Measurements from ENCODE around the gene RAB15.

RAB15 gene

DNA sequence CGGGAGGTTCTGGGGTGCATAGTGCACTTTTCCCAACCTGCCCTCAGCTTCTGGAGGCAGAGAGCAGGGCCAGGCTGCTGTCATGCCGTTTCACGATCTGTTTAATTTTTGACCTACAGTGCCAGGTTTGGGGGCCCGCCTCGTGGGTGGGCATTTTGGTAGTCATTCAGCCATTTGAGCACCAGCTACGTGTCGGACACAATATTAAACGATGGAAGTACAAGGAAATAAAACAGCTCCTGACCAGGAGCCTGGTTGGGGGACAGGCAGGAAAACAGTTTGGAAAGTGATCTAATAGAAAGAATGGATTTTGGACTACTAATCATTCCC lies 15.3 kb upstream of the RAB15 start:
- DNase-seq, result no peak

GRCh38 chr14:64986648-64987437 lies 14.7 kb upstream of the RAB15 start, which contains the start of gene FNTB:
TSS of gene FNTB (plus strand) at chr14:64986895. CDS start at chr14:64986954, 59 bp downstream.
- DNase-seq, result peak; percentile 97

- DNase-seq, result peak; percentile 43
Measured at GRCh38 chr14:64983439-64984310, 11.5 kb upstream of the RAB15 start.

DNA sequence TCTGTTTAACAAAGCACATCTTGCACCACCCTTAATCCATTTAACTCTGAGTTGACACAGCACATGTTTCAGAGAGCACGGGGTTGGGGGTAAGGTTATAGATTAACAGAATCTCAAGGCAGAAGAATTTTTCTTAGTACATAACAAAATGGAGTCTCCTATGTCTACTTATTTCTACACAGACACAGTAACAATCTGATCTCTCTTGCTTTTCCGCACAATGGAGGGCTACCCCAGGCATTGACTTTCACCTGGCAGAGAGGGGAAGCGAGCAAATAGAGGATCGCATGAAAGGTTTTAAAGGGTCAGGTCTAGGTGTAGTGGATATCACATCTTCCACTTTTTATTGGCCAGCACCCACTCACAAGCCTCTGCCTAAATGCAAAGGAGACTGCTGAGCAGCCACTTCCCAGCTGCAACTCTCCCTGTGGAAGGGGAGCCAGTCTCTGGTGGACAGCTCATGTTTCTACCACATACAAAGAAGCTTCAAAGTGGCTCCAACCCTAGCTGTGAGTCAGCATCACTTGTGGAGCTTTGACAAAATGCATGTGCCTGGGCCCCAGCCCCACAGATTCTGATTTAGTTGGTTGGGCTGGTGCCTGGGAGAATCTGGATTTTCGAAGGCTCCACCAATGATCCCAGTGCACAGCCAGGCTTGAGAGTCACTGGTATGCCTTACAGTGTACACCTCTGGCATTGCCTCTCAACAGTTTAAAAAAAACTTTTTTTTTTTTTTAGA lies 7.4 kb upstream of the RAB15 start:
- no peak for DNase-seq

DNA sequence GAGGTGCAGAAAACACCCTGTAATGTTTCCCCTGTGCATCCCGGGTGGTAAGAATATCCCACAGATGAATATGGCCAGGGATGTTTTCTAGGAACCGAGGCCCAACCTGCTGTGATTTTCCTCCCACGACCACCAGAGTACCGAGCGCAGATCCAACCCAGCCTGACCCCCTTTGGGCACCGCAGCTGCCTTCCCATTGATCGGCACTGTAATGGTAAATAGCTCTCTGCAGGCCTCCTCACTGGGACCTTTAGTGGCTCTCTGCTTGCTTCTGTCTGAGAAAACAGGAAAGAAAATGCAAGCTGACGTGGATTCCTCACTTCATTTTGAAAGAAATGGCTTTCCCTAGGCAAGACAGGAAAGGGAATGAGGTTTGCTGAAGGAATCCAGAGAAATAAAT lies 2.4 kb upstream of the RAB15 start:
- no peak for DNase-seq

DNA sequence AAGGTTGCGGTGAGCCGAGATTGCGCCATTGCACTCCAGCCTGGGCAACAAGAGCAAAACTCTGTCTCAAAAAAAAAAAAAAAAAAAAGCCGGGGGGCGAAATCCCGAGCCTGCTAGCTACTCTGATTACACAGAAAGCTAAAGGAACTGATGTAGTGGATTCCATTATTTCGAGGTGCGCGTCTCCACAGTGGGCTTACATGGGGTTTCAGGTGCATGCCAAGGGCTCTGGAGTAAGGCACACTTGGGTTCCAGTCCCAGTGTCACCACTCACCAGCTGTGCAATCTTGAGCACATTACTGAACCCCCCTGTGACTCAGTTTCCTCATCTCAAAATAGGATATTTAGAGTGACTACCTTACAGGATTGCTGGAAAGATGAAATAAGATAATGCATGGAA lies 1.7 kb upstream of the RAB15 start:
- no peak for DNase-seq

DNA sequence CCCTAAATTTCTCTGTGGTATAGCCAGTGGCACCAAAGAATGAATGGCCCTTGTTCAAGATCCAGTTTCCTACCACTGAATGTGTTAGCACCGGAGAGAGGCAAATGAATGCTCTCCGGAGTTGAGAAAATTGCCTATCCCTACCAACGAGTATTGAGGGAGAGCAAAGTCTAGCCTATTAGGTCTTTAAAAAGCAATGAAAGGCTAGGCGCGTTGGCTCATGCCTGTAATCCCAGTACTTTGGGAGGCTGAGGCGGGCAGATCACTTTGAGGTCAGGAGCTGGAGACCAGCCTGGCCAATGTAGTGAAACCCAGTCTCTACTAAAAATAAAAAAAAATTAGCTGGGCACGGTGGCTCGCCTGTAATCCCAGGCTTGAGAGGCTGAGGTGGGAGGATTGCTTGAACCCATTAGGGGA lies 898 bp upstream of the RAB15 start:
- DNase-seq, result no peak

DNA sequence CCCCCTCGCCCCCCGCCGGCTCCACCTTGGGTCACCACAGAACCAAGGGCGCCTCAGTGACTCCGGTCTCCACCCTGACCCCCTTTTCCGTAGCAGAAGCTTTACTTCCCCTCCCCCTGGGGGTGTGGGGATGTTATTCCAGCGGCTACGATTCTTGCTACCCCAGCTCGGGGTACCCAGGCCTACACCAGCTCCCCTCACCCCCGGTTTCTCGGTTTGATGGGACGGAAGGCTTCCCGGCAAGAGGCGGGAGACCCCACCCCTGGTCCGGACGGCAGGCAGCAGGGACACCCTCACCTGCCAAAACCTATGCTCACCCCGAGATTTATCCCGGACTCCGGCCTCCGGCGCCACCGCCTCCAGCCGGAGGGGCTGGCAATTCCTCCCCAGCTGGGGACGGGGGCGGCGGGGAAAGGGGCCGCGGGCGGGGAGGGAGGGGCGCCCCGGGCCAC lies 619 bp downstream of the RAB15 start:
- DNase-seq, result no peak

GRCh38 chr14:64970776-64971477 lies 1.2 kb downstream of the RAB15 start:
- no peak for DNase-seq

GRCh38 chr14:64970041-64970440 lies 2.1 kb downstream of the RAB15 start:
- DNase-seq, result no peak

DNA sequence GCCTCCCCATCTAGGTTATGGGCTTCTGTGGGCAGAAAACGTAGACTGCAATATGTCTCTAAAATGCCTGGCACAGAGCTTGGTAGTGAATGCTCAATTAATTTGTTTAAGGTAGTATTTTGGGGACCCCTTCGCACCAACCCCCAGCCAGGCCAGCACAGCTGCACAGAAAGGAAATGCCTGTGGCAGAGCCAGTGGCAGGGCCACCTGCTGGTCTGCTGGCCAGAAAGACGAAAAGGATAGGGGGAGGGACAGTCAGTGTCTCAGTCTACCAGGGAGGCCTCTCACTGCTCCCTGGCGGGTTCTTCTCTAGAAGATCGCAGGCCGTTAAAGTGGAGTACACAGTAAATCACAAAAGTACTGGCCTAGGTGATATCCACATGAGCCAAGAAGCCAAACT lies 3.5 kb downstream of the RAB15 start:
- no peak for DNase-seq

- no peak for DNase-seq
Measured at GRCh38 chr14:64968167-64968566, 4.0 kb downstream of the RAB15 start.

- no peak for DNase-seq
Measured at GRCh38 chr14:64966976-64967375, 5.2 kb downstream of the RAB15 start.

DNA sequence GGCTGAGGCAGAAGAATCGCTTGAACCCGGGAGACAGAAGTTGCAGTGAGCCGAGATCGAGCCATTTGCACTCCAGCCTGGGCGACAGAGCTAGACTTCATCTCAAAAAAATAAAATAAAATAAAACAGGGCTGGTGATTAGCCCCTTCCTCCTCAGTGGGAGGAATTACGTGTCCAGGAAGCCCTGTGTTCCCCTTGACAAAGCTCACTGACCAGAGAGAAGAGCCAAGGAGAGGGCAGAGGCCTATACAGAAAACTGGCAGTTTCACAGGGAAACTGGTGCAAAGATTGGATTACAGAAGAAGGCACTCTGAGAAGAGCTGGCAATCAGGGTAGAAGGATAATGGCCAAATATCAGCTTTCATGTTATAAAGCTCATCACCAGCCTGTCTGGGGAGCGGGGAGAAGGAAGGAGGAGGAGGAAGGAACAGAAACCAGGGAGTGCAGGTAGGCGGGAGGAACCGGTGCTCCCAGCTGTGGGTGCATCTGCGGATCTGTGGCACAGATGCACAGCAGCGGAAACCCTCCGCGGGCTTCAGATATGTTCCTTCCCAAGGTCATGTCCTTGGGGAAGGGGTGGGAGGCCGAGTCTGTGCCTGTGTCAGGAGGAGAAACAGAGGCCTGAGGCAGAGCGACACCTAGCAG lies 6.7 kb downstream of the RAB15 start:
- no peak for DNase-seq

GRCh38 chr14:64963611-64964010 lies 8.5 kb downstream of the RAB15 start:
- DNase-seq, result no peak

DNA sequence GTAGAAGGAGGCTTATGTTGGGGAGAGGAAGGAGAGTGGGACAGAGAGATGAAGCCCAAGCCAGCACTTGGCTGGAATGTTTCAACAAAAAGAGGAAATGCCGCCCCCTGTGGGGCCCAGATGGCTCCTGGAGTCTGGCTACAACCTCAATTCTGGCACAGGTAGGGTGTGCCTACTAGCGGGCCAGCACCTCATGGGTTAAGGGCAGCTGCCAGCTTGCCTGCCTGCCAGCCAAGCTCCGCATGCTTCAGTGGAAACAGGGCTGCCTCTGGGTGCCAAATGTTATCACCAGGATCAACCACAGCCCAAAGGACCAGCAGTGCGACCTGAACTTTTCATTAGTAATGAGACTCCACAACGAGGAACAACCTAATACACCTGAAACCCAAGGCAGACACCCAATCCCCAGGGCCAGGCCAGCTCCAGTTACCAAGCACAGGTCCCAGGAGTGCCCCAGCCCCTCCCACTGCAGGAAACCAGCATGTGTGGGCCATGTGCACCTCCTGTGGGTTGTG lies 11.3 kb downstream of the RAB15 start:
- no peak for DNase-seq

- DNase-seq, result no peak
Measured at GRCh38 chr14:64958743-64959142, 13.4 kb downstream of the RAB15 start.

GRCh38 chr14:64958201-64958600 lies 13.9 kb downstream of the RAB15 start:
- no peak for DNase-seq

GRCh38 chr14:64956697-64957406 lies 15.3 kb downstream of the RAB15 start:
- no peak for DNase-seq

- no peak for DNase-seq
Measured at GRCh38 chr14:64955297-64955696, 16.8 kb downstream of the RAB15 start.

Data from midbrain (tissue), 1 donor.